Spinal cord (tissue), 10 donors: ENCODE results near the gene ZNF773. TPM values are rescaled to one million over a fixed set of nuclear protein-coding genes. Genes with fewer than 3 reads are reported as not detected.
A peak's percentile ranks its signal among the peaks of the same experiment; 100 is the strongest.
"Not testable (repeated sequence)": the region's sequence is repeated elsewhere in the genome, so short reads cannot be mapped to it uniquely, and the experiment has no call there.

Experiments
- DNase-seq, 6 donors: peaks; one replicate each; pipeline versions ENCODE4 v3.0.0 to v3.0.0-alpha.2; 2013 to 2015; ENCODE audit warnings: low spot score in 6 of 6, low read depth in 4 of 6
- H3K27ac ChIP-seq: one replicate; pipeline ENCODE4 v1.5.1; 2013; ENCODE audit warnings: low read depth, low read length, control low read depth
- H3K27me3 ChIP-seq: one replicate; pipeline ENCODE4 v1.6.1; 2013; ENCODE audit warnings: low read length; ENCODE audit not compliant: control insufficient read depth, insufficient read depth
- H3K36me3 ChIP-seq: one replicate; pipeline ENCODE4 v1.6.1; 2013; ENCODE audit warnings: low read length; ENCODE audit not compliant: control insufficient read depth, insufficient read depth
- H3K4me1 ChIP-seq: one replicate; pipeline ENCODE4 v1.6.1; 2013; ENCODE audit warnings: low read length; ENCODE audit not compliant: control insufficient read depth, insufficient read depth
- H3K4me3 ChIP-seq: one replicate; pipeline ENCODE4 v1.5.1; 2013; ENCODE audit warnings: low read depth, low read length, control low read depth
- H3K9me3 ChIP-seq: one replicate; pipeline ENCODE4 v1.6.1; 2013; ENCODE audit warnings: low read length; ENCODE audit not compliant: control insufficient read depth, insufficient read depth
- WGBS: methylation state at CpG from one replicate; pipeline ENCODE4 v1.1.5; 2013; ENCODE audit warnings: missing lambda C conversion rate; ENCODE audit not compliant: insufficient coverage; 5-methylcytosine and 5-hydroxymethylcytosine counted together
- polyA plus RNA-seq, 2 donors: library from polyadenylated mRNA; unstranded; fragments of 120-200 nt; gene quantifications; one replicate each; pipeline ENCODE4 v1.2.1, GENCODE V29; 2013; ENCODE audit not compliant: insufficient read length in 2 of 2
- total RNA-seq, 2 donors: library from RNA; depleted of rRNA in 1 of 2; stranded (reverse); fragments of 120-200 nt in 1 of 2; fragments of >200 nt in 1 of 2; gene quantifications; one replicate each; pipeline versions ENCODE4 v1.2.3 to v1.2.4, GENCODE V29; 2013 to 2014
- donor health status: healthy.

The ZNF773 gene
- total and polyA plus RNA-seq, 4 donors = 14.6 to 21.2 (median 17.9) TPM

- peaks cover 14% of the 10 kb centered on the region for H3K36me3 ChIP-seq
- not testable (repeated sequence) for H3K27me3 ChIP-seq, H3K4me1 ChIP-seq, DNase-seq, H3K4me3 ChIP-seq, H3K27ac ChIP-seq, H3K9me3 ChIP-seq
Measured at GRCh38 chr19:57499332-57499679, 432 bp upstream of the ZNF773 start.

- not testable (repeated sequence) for H3K27ac ChIP-seq, H3K4me1 ChIP-seq, H3K9me3 ChIP-seq, H3K27me3 ChIP-seq
- peaks cover 17% of the 10 kb centered on the region for H3K36me3 ChIP-seq
- 8% methylated on average over 1 of the region's 4 CpGs for WGBS
- DNase-seq = peak in 1 of 6 donors; percentile 21
- peak overlapping the region; percentile 4 for H3K4me3 ChIP-seq
Measured at GRCh38 chr19:57500400-57500799, 662 bp downstream of the ZNF773 start.

GRCh38 chr19:57506163-57506562, 6.4 kb downstream of the ZNF773 start:
- Histone ChIP-seq H3K4me1 (peaks cover under 1% of the 10 kb centered on the region), H3K4me3 (no peak overlapping the region), H3K36me3 (peaks cover 41% of the 10 kb centered on the region), H3K27me3 (no peaks in the 10 kb centered on the region), H3K27ac (no peak overlapping the region), H3K9me3 (no peaks in the 10 kb centered on the region)
- 80% methylated on average over 3 of the region's 4 CpGs for WGBS
- no peak for DNase-seq

- Histone ChIP-seq H3K4me1 (no peaks in the 10 kb centered on the region), H3K9me3 (peaks cover 8% of the 10 kb centered on the region), H3K27ac (no peak overlapping the region), H3K36me3 (peaks cover 21% of the 10 kb centered on the region), H3K4me3 (no peak overlapping the region), H3K27me3 (no peaks in the 10 kb centered on the region)
- DNase-seq = no peak
Measured at GRCh38 chr19:57511484-57511883, 11.7 kb downstream of the ZNF773 start.

- H3K9me3 ChIP-seq = peaks cover 8% of the 10 kb centered on the region
- no peaks in the 10 kb centered on the region for H3K27me3 ChIP-seq
- no peak overlapping the region for H3K27ac ChIP-seq
- WGBS = 93% methylated on average over 6 of the region's 6 CpGs
- H3K4me3 ChIP-seq = no peak overlapping the region
- H3K4me1 ChIP-seq = no peaks in the 10 kb centered on the region
- peak in 1 of 6 donors; percentile 10 for DNase-seq
- H3K36me3 ChIP-seq = peaks cover 11% of the 10 kb centered on the region
Measured at GRCh38 chr19:57512845-57513244, 13.1 kb downstream of the ZNF773 start.

- Histone ChIP-seq H3K27me3 (no peaks in the 10 kb centered on the region), H3K27ac (no peak overlapping the region), H3K4me3 (no peak overlapping the region), H3K4me1 (no peaks in the 10 kb centered on the region), H3K36me3 (peaks cover 16% of the 10 kb centered on the region), H3K9me3 (peaks cover 8% of the 10 kb centered on the region)
- peak in 2 of 6 donors; percentile 14 to 93 for DNase-seq
- 90% methylated on average over 5 of the region's 5 CpGs for WGBS
Measured at GRCh38 chr19:57515255-57515654, 15.5 kb downstream of the ZNF773 start.

GRCh38 chr19:57518021-57518420, 18.3 kb downstream of the ZNF773 start:
- WGBS = 75% methylated on average over 1 of the region's 4 CpGs
- H3K9me3 ChIP-seq, H3K27ac ChIP-seq, H3K4me1 ChIP-seq, DNase-seq, H3K4me3 ChIP-seq, H3K27me3 ChIP-seq: not testable (repeated sequence)
- H3K36me3 ChIP-seq = peaks cover 10% of the 10 kb centered on the region

GRCh38 chr19:57527136-57527881, 27.6 kb downstream of the ZNF773 start, which contains the start of gene ZNF549:
TSS of gene ZNF549 (plus strand) at chr19:57527356. CDS start at chr19:57527574, 218 bp downstream.
- H3K36me3 ChIP-seq = no peaks in the 10 kb centered on the region
- H3K4me1 ChIP-seq = peaks cover 9% of the 10 kb centered on the region
- peak within 1 kb of the TSS; percentile 76 for H3K4me3 ChIP-seq
- H3K27me3 ChIP-seq = no peaks in the 10 kb centered on the region
- peak; percentile 73 to 98 (median 86) for DNase-seq
- peak within 1 kb of the TSS; percentile 8 for H3K27ac ChIP-seq
- no peaks in the 10 kb centered on the region for H3K9me3 ChIP-seq
- 0% methylated on average over 64 of the region's 64 CpGs for WGBS

- WGBS = no CpG with 5 or more reads among the region's 7 CpGs
Measured at GRCh38 chr19:57537953-57538547, 38.3 kb downstream of the ZNF773 start.

GRCh38 chr19:57546513-57546912, 46.8 kb downstream of the ZNF773 start:
- Histone ChIP-seq H3K36me3 (peaks cover 46% of the 10 kb centered on the region), H3K27ac (no peak overlapping the region), H3K4me3 (no peak overlapping the region), H3K9me3 (peaks cover 6% of the 10 kb centered on the region), H3K4me1 (no peaks in the 10 kb centered on the region), H3K27me3 (no peaks in the 10 kb centered on the region)
- WGBS = 88% methylated on average over 1 of the region's 1 CpG
- DNase-seq = no peak

More at GRCh38 chr19:57537953-57538547, 38.3 kb downstream of the ZNF773 start:
- H3K36me3 ChIP-seq = peaks cover 32% of the 10 kb centered on the region
- no peaks in the 10 kb centered on the region for H3K27me3 ChIP-seq
- no peak overlapping the region for H3K4me3 ChIP-seq
- peaks cover 12% of the 10 kb centered on the region for H3K9me3 ChIP-seq
- H3K27ac ChIP-seq = no peak overlapping the region
- DNase-seq = no peak
- no peaks in the 10 kb centered on the region for H3K4me1 ChIP-seq
